Dermis microvascular lymphatic vessel endothelial cell (primary cell): Measurements from ENCODE around the gene LDLRAP1. TPM values are rescaled to one million over a fixed set of nuclear protein-coding genes. Genes with fewer than 3 reads are reported as not detected.

Experiments
- total RNA-seq: library from RNA; depleted of rRNA; stranded (reverse); fragments of >200 nt; gene quantifications from 2 replicates; pipeline ENCODE4 v1.2.1, GENCODE V29; 2014

LDLRAP1 gene
- total RNA-seq, 1 donor from 2014 or later = 16.6 TPM

Other genes with a start within 250 kb of the LDLRAP1 start
- gene TMEM50A, start 205.3 kb upstream of the LDLRAP1 start, total RNA-seq = 192 and 202 TPM in 2 replicates
- gene RHCE, start 122.8 kb upstream of the LDLRAP1 start, total RNA-seq = 0.13 and 1.9 TPM in 2 replicates
- 16.8 and 19.7 TPM in 2 replicates for gene MACO1, start 112.7 kb upstream of the LDLRAP1 start, total RNA-seq
- gene MAN1C1, start 73.2 kb downstream of the LDLRAP1 start, total RNA-seq = 0.26 and 0.89 TPM in 2 replicates